GM12865 (cell line): ENCODE data around the gene MEGF10.

Experiments used
- DNase-seq: peaks from one replicate; pipeline ENCODE4 v3.0.0; 2010; ENCODE audit warnings: low read depth
- H3K4me3 ChIP-seq: 2 replicates; pipeline ENCODE4 v1.5.1; 2011; ENCODE audit warnings: mild to moderate bottlenecking, low read depth, low read length, control low read depth
- CTCF ChIP-seq: IDR thresholded peaks from 2 replicates; pipeline ENCODE4 v1.5.1; 2011; ENCODE audit warnings: low read length, control low read depth, low read depth, inconsistent platforms; ENCODE audit not compliant: insufficient read depth; ENCODE audit errors: missing control alignments

MEGF10 gene

GRCh38 chr5:127353327-127353726 lies 62.7 kb downstream of the MEGF10 start:
- DNase-seq = no peak
- TF ChIP-seq CTCF = no peak
- H3K4me3 ChIP-seq = no peak overlapping the region

- H3K4me3 ChIP-seq = no peak overlapping the region
- no peak for DNase-seq
- no peak for TF ChIP-seq CTCF
Observed at GRCh38 chr5:127353796-127354195, 63.2 kb downstream of the MEGF10 start.

GRCh38 chr5:127355337-127355736 lies 64.7 kb downstream of the MEGF10 start:
- DNase-seq = no peak
- no peak for TF ChIP-seq CTCF
- H3K4me3 ChIP-seq = no peak overlapping the region

- no peak for DNase-seq
- no peak for TF ChIP-seq CTCF
- no peak overlapping the region for H3K4me3 ChIP-seq
Observed at GRCh38 chr5:127358284-127358683, 67.7 kb downstream of the MEGF10 start.

GRCh38 chr5:127358740-127359139 lies 68.1 kb downstream of the MEGF10 start:
- H3K4me3 ChIP-seq = no peak overlapping the region
- no peak for DNase-seq
- no peak for TF ChIP-seq CTCF

GRCh38 chr5:127359502-127359901 lies 68.9 kb downstream of the MEGF10 start:
- no peak for DNase-seq
- TF ChIP-seq CTCF = no peak
- H3K4me3 ChIP-seq = no peak overlapping the region

- no peak for DNase-seq
- H3K4me3 ChIP-seq = no peak overlapping the region
- TF ChIP-seq CTCF = no peak
Observed at GRCh38 chr5:127363403-127363802, 72.8 kb downstream of the MEGF10 start.
